Daoy (cell line): ENCODE results near the gene OR9K2. TPM values are rescaled to one million over a fixed set of nuclear protein-coding genes. Genes with fewer than 3 reads are reported as not detected.
"Not testable (repeated sequence)": the region's sequence is repeated elsewhere in the genome, so short reads cannot be mapped to it uniquely, and the experiment has no call there.

Source experiments
- DNase-seq: peaks from one replicate; pipeline ENCODE4 v3.0.0-alpha.2; 2015; ENCODE audit warnings: low read depth
- total RNA-seq: library from RNA; depleted of rRNA; stranded (reverse); fragments of >200 nt; shearing (Covaris generic); gene quantifications from 2 replicates; pipeline ENCODE4 v1.2.3, GENCODE V29; 2014; rRNA removed

OR9K2 gene
- total RNA-seq, result not detected in 2 replicates

GRCh38 chr12:55126106-55126505, at the start of gene OR9K2:
Gene OR9K2 (plus strand): TSS chr12:55126406. CDS start chr12:55129835, 3,429 bp downstream.
- no peak for DNase-seq

DNA sequence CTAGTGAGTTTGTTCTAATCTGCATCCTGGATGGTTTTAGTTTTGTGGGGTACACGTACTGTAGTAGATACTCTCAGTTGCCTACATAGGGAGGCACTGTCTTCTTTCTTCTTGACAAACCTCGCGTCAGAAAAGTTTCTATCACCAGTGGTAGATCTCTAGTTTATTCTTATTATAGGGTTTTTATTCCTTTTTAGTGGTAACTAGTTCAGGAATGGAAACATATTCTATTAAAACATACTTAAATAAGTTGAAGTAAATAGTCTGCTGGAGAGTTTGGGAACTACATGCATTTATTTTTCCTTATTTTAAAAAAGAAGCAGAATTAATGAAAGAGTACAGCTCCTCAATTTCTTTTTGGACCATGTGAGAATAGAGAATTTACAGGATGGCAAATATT, 33.6 kb upstream of the OR9K2 start:
- no peak for DNase-seq

DNA sequence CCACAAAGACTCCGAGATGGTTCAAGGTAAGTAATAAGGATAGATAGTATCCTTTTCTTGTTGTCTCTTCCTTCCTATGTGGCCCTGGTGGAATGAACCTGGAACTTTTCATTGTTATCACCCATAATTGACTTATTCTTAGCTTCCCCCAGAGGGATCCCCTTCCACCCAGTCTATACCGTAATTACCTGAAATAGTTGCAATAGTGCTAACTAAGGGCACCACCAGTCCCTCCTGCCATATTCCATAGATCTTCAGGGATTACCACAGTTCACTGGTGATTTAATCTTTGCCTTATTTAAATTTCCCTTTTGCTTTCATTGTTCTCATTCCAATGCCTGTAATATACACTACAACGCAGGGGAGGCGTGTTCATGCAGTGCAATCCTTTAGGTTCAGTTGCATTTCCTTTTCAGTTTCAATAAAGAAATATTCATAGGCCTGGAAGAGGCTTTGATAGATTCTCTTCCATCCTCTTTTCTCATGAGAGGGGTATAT, 13.8 kb upstream of the OR9K2 start:
- no peak for DNase-seq

- DNase-seq, result no peak
Measured at GRCh38 chr12:55116152-55116551, 10.1 kb upstream of the OR9K2 start.

- DNase-seq, result no peak
Measured at GRCh38 chr12:55132816-55133215, 6.6 kb downstream of the OR9K2 start.

GRCh38 chr12:55142669-55143565, 16.7 kb downstream of the OR9K2 start:
- peak; percentile 60 for DNase-seq

DNA sequence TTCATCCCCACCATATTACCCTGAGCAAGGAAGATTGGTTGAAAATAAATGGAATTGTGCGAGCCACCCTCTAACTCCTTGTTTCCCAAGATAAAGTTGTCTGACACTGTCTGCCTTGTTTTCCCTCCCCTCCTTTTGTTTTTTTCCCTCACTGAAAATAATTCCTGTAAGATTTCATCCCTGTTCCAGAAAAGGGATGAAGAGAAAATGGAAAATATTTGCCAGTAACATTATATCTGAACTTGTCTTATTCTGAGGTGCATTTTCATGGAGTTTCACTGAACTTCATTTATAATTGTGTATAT, 17.3 kb downstream of the OR9K2 start:
- no peak for DNase-seq

GRCh38 chr12:55167010-55167640, 40.9 kb downstream of the OR9K2 start:
- DNase-seq, result not testable (repeated sequence)

GRCh38 chr12:55171445-55171844, 45.2 kb downstream of the OR9K2 start:
- DNase-seq, result no peak

GRCh38 chr12:55171846-55172245, 45.6 kb downstream of the OR9K2 start:
- not testable (repeated sequence) for DNase-seq

DNA sequence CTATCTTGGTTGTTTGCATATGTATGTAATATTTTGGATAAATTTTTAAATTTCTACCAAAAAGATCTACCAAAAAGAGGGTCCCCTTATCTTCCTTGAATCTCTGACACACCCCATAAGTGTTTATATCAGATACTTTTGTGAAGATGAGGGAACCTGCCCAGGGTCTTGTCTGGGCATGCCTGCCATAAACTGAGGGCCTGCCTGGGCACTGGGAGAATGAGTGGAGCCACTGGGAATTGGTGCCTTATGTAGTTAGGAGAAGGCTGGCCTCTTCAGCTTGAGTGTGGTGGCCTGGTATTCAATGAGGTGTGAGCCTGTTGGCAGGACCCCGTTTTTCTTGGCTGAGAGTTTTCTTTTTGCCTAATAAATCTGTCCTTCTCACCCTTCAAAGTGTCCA, 46.5 kb downstream of the OR9K2 start:
- no peak for DNase-seq

- no peak for DNase-seq
Measured at GRCh38 chr12:55173456-55173855, 47.2 kb downstream of the OR9K2 start.

Other genes with a start within 250 kb of the OR9K2 start
- 1.1 and 5.8 TPM in 2 replicates for gene TESPA1, start 141.6 kb upstream of the OR9K2 start, total RNA-seq
- not detected in 2 replicates for gene NEUROD4, start 106.4 kb upstream of the OR9K2 start, total RNA-seq
- gene OR10A7, start 94.6 kb downstream of the OR9K2 start, total RNA-seq, result not detected in 2 replicates
- gene OR6C74, start 118.2 kb downstream of the OR9K2 start, total RNA-seq, result not detected in 2 replicates
- not detected in 2 replicates for gene OR6C6, start 170.2 kb downstream of the OR9K2 start, total RNA-seq
- gene OR6C1, start 187.9 kb downstream of the OR9K2 start, total RNA-seq, result not detected in 2 replicates
- not detected in 2 replicates for gene OR6C3, start 204.3 kb downstream of the OR9K2 start, total RNA-seq
- gene OR6C75, start 236.6 kb downstream of the OR9K2 start, total RNA-seq, result not detected in 2 replicates